ENCODE results near the gene STK33. TPM values are rescaled to one million over a fixed set of nuclear protein-coding genes. Genes with fewer than 3 reads are reported as not detected.

STK33 gene
- total RNA-seq, 2 donors from 2014 or later: 2.9 to 14.6 TPM

DNA sequence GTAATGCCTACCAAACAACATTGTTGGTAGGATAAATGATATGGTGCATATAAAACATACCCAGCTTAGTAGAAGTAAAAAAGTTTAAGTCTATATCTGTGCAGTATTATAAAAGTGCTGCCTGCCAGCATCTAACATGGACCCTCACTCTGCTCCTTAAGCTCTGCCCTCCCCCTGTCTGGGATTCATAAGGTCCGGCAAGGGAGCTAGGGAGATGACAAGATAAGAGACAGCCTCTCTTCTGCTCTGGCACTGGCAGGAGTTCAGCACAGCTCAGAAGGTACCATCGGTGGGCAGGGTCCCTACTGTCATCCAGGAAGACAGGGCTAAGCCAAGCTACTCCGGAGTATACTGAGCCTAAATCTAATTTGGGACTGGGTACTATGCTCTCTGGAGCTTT, 45.6 kb upstream of the STK33 start:
- Histone ChIP-seq H3K4me3 (no peak overlapping the region), H3K36me3 (no peaks in the 10 kb centered on the region), H3K27me3 (replicated peaks; ENCODE audit: insufficient read depth) (no peaks in the 10 kb centered on the region), H3K27ac (no peak overlapping the region), H3K4me1 (replicated peaks) (no peaks in the 10 kb centered on the region), H3K9me3 (no peaks in the 10 kb centered on the region)
- WGBS: 59% methylated on average over 3 of the region's 3 CpGs
- no peak for DNase-seq (ENCODE audit: low spot score)
- intact Hi-C loops (cut with DNase I): no loop called here
- TF ChIP-seq POLR2A (IDR thresholded peaks at IDR 0.05): no peak

DNA sequence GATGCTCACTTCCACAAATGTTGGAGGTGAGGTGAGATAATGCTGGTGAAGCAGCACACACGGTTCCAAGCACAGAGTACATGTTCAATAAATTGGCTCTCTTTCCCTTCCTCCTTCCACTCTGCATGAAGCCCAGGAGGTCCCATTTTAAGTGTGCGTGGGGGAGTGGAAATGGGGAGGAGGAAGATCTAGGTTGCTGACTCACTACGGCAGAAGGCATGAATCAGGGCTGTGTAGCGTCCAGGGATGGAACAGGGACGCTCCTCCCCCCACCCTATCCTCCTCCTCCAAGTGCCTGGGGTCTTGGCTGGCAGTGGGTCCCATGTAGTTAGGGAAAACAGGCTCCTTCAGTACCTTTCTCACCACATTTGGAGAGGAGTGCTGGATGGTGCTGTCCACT, 44.3 kb upstream of the STK33 start:
- WGBS: 95% methylated on average over 5 of the region's 5 CpGs
- TF ChIP-seq, protein P1, sequence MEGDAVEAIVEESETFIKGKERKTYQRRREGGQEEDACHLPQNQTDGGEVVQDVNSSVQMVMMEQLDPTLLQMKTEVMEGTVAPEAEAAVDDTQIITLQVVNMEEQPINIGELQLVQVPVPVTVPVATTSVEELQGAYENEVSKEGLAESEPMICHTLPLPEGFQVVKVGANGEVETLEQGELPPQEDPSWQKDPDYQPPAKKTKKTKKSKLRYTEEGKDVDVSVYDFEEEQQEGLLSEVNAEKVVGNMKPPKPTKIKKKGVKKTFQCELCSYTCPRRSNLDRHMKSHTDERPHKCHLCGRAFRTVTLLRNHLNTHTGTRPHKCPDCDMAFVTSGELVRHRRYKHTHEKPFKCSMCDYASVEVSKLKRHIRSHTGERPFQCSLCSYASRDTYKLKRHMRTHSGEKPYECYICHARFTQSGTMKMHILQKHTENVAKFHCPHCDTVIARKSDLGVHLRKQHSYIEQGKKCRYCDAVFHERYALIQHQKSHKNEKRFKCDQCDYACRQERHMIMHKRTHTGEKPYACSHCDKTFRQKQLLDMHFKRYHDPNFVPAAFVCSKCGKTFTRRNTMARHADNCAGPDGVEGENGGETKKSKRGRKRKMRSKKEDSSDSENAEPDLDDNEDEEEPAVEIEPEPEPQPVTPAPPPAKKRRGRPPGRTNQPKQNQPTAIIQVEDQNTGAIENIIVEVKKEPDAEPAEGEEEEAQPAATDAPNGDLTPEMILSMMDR (IDR thresholded peaks at IDR 0.05): no peak
- no peak for TF ChIP-seq POLR2AphosphoS5 (IDR thresholded peaks at IDR 0.05)
- no peak for TF ChIP-seq POLR2A (IDR thresholded peaks at IDR 0.05)
- Histone ChIP-seq H3K4me3 (no peak overlapping the region), H3K36me3 (no peaks in the 10 kb centered on the region), H3K27ac (no peak overlapping the region), H3K27me3 (replicated peaks; ENCODE audit: insufficient read depth) (no peaks in the 10 kb centered on the region), H3K9me3 (no peaks in the 10 kb centered on the region), H3K4me1 (replicated peaks) (no peaks in the 10 kb centered on the region)
- no peak for DNase-seq (ENCODE audit: low spot score)
- intact Hi-C loops (cut with DNase I): no loop called here

DNA sequence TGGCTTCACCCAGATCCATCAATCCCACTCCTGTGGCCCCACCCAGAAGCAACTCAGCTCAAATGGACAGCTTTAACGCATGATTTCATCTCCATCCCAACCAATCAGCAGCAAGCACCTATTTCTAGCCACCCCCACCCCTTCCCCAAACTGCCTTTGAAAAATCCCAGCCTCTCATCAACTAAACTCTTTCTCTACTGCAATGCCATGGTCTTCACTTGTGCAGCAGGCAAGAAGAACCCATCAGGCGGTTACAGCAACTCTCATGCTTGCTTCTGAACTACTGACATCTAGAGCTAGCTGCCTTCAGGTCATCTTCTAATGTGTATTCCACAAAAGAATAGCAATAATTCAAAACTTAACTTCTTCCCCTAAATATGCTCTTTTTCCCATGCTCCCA, 42.1 kb upstream of the STK33 start:
- Histone ChIP-seq H3K9me3 (no peaks in the 10 kb centered on the region), H3K27ac (no peak overlapping the region), H3K4me3 (no peak overlapping the region), H3K36me3 (no peaks in the 10 kb centered on the region), H3K4me1 (replicated peaks) (no peaks in the 10 kb centered on the region), H3K27me3 (replicated peaks; ENCODE audit: insufficient read depth) (no peaks in the 10 kb centered on the region)
- no peak for DNase-seq (ENCODE audit: low spot score)
- WGBS: 98% methylated on average over 2 of the region's 2 CpGs
- TF ChIP-seq, protein P1 (IDR thresholded peaks at IDR 0.05): no peak
- TF ChIP-seq POLR2AphosphoS5 (IDR thresholded peaks at IDR 0.05) (no peak), POLR2A (IDR thresholded peaks at IDR 0.05) (no peak)
- intact Hi-C loops (cut with DNase I): no loop called here

DNA sequence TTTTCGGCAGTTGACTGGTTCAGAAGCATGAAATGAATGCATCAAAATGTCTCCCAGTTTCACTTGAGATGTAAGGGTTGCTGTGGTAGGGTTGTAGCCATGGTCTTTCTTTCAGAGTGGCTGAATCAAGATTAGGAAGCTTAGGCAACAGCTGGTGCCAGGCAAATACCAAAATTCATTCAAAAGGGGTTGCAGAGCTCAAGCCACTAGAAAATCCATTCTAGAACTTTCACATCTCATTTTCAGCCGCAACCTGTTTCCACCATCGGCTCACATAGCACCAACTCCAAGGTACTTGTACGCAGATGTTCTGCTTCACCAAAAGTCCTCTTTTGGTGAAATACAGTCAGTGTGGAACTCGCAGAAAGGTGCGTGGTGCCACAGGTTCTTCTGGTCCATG, 40.5 kb upstream of the STK33 start:
- Histone ChIP-seq H3K36me3 (no peaks in the 10 kb centered on the region), H3K27ac (no peak overlapping the region), H3K4me1 (replicated peaks) (no peaks in the 10 kb centered on the region), H3K27me3 (replicated peaks; ENCODE audit: insufficient read depth) (no peaks in the 10 kb centered on the region), H3K4me3 (no peak overlapping the region), H3K9me3 (no peaks in the 10 kb centered on the region)
- DNase-seq (ENCODE audit: low spot score): no peak
- TF ChIP-seq, protein P1 (IDR thresholded peaks at IDR 0.05): no peak
- TF ChIP-seq POLR2A (IDR thresholded peaks at IDR 0.05): no peak
- TF ChIP-seq POLR2AphosphoS5 (IDR thresholded peaks at IDR 0.05): no peak
- intact Hi-C loops (cut with DNase I): no loop called here
- 97% methylated on average over 6 of the region's 6 CpGs for WGBS

DNA sequence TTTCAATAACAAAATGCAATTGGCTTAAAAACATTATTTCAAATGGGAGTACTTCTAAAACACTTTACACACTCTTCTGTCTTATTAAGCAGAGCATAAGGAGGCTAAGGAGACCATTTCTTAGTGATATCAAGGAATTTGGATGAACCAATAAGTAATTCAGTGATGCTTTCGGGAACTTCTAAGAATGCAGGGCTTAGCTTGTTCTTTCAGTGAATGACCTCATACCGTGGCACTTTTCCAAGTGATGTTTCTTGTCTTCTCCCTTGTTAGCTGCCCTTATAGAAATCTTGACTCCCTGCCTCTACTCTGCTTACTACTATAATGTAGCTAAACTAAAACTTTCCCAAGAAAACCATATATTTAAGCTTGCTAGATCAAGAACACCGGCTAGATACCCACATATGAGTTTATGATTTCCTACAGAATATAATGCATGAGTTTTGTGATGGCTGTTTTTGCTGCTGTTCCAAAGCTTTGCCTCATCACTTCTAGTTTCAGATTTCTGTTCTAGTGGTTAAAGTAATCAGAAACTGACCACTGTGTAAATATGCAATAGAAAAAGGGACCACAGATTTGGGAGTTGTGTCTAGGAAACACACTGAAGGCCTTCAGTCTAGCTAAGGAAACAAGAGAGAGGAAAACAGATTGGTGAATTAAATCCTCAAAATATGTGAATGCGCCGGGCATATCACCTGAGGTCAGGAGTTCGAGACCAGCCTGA, 37.5 kb upstream of the STK33 start:
- DNase-seq (ENCODE audit: low spot score): no peak
- Histone ChIP-seq H3K27ac (no peak overlapping the region), H3K9me3 (no peaks in the 10 kb centered on the region), H3K36me3 (no peaks in the 10 kb centered on the region), H3K4me3 (no peak overlapping the region), H3K4me1 (replicated peaks) (no peaks in the 10 kb centered on the region), H3K27me3 (replicated peaks; ENCODE audit: insufficient read depth) (no peaks in the 10 kb centered on the region)
- intact Hi-C loops (cut with DNase I): no loop called here
- TF ChIP-seq POLR2A (IDR thresholded peaks at IDR 0.05) (no peak), POLR2AphosphoS5 (IDR thresholded peaks at IDR 0.05) (no peak)
- TF ChIP-seq, protein P1 (IDR thresholded peaks at IDR 0.05): no peak
- WGBS: 81% methylated on average over 6 of the region's 6 CpGs

All from prostate gland (tissue), 2 donors.